Nephron (organoid): ENCODE measurements around the gene HDAC4.
A peak's percentile ranks its signal among the peaks of the same experiment; 100 is the strongest.

ENCODE experiments used
- H3K27ac Mint-ChIP-seq, 3 experiments: 2 replicates each; pipeline ENCODE4 v1.8.0; 2020; ENCODE audit warnings: mixed read lengths in 3 of 3, mild to moderate bottlenecking in 2 of 3, moderate library complexity in 1 of 3
- H3K27me3 Mint-ChIP-seq: 2 replicates; pipeline ENCODE4 v1.8.0; 2021; ENCODE audit warnings: low read depth, mild to moderate bottlenecking, moderate library complexity, mixed read lengths
- H3K36me3 Mint-ChIP-seq: 2 replicates; pipeline ENCODE4 v1.8.0; 2020; ENCODE audit warnings: low read depth, mixed read lengths
- H3K4me1 Mint-ChIP-seq: 2 replicates; pipeline ENCODE4 v1.8.0; 2020; ENCODE audit warnings: mixed read lengths
- H3K4me3 Mint-ChIP-seq, 3 experiments: 2 replicates each; pipeline ENCODE4 v1.8.0; 2020; ENCODE audit warnings: mild to moderate bottlenecking in 3 of 3, mixed read lengths in 3 of 3, moderate library complexity in 2 of 3
- H3K9me3 Mint-ChIP-seq: 2 replicates; pipeline ENCODE4 v1.8.0; 2020; ENCODE audit warnings: mixed read lengths
- CTCF ChIP-seq, 3 experiments: fragments of 200-600 bp; sonication (generic); IDR thresholded peaks; one replicate each; pipeline ENCODE4 v1.5.0; 2021; ENCODE audit warnings: antibody characterized with exemption in 3 of 3; ENCODE audit not compliant: unreplicated experiment in 3 of 3

The HDAC4 gene

GRCh38 chr2:239348563-239349452 is 52.0 kb downstream of the HDAC4 start:
- Mint-ChIP-seq H3K9me3 (peaks cover under 1% of the 10 kb centered on the region), H3K27me3 (no peaks in the 10 kb centered on the region), H3K27ac (peak overlapping the region in 2 of 3 experiments; percentile 22 to 67), H3K36me3 (peaks cover 22% of the 10 kb centered on the region), H3K4me3 (no peak overlapping the region), H3K4me1 (peaks cover 6% of the 10 kb centered on the region)
- TF ChIP-seq CTCF (IDR thresholded peaks at IDR 0.05; ENCODE audit: unreplicated experiment in 3 of 3): no peak

- Mint-ChIP-seq H3K4me3 (no peak overlapping the region), H3K4me1 (no peaks in the 10 kb centered on the region), H3K9me3 (no peaks in the 10 kb centered on the region), H3K27me3 (no peaks in the 10 kb centered on the region), H3K27ac (no peak overlapping the region), H3K36me3 (peaks cover 19% of the 10 kb centered on the region)
- no peak for TF ChIP-seq CTCF (IDR thresholded peaks at IDR 0.05; ENCODE audit: unreplicated experiment in 3 of 3)
Measured at GRCh38 chr2:239346676-239347075, 54.1 kb downstream of the HDAC4 start.

- H3K9me3 Mint-ChIP-seq: no peaks in the 10 kb centered on the region
- H3K4me1 Mint-ChIP-seq: no peaks in the 10 kb centered on the region
- peaks cover 14% of the 10 kb centered on the region for H3K36me3 Mint-ChIP-seq
- no peak overlapping the region for H3K4me3 Mint-ChIP-seq
- no peak for TF ChIP-seq CTCF (IDR thresholded peaks at IDR 0.05; ENCODE audit: unreplicated experiment in 3 of 3)
- no peaks in the 10 kb centered on the region for H3K27me3 Mint-ChIP-seq
- no peak overlapping the region for H3K27ac Mint-ChIP-seq
Measured at GRCh38 chr2:239345251-239345650, 55.6 kb downstream of the HDAC4 start.

GRCh38 chr2:239344857-239345216 is 56.0 kb downstream of the HDAC4 start:
- Mint-ChIP-seq H3K27me3 (no peaks in the 10 kb centered on the region), H3K4me1 (no peaks in the 10 kb centered on the region), H3K36me3 (peaks cover 14% of the 10 kb centered on the region), H3K4me3 (no peak overlapping the region), H3K9me3 (no peaks in the 10 kb centered on the region), H3K27ac (no peak overlapping the region)
- TF ChIP-seq CTCF (IDR thresholded peaks at IDR 0.05; ENCODE audit: unreplicated experiment in 3 of 3): no peak

GRCh38 chr2:239343946-239344856 is 56.6 kb downstream of the HDAC4 start:
- H3K36me3 Mint-ChIP-seq: peaks cover 14% of the 10 kb centered on the region
- no peak overlapping the region for H3K4me3 Mint-ChIP-seq
- no peak for TF ChIP-seq CTCF (IDR thresholded peaks at IDR 0.05; ENCODE audit: unreplicated experiment in 3 of 3)
- H3K4me1 Mint-ChIP-seq: no peaks in the 10 kb centered on the region
- no peaks in the 10 kb centered on the region for H3K27me3 Mint-ChIP-seq
- no peaks in the 10 kb centered on the region for H3K9me3 Mint-ChIP-seq
- no peak overlapping the region for H3K27ac Mint-ChIP-seq
